Keratinocyte (primary cell): ENCODE measurements around the gene IER2.

Experiments
- CTCF ChIP-seq, 3 experiments: IDR thresholded peaks in 1 of 3; conservative IDR thresholded peaks in 1 of 3; optimal IDR thresholded peaks in 1 of 3; 2 replicates in 2 of 3; 3 replicates in 1 of 3; pipeline versions ENCODE3 to v1.5.1; 2011; ENCODE audit warnings: low read length in 3 of 3, mild to moderate bottlenecking in 3 of 3, moderate library complexity in 2 of 3, control low read depth in 1 of 3, inconsistent platforms in 1 of 3; ENCODE audit not compliant: insufficient read depth in 2 of 3; ENCODE audit errors: extremely low read depth in 1 of 3
- EZH2 ChIP-seq: IDR thresholded peaks from one replicate; pipeline ENCODE4 v1.6.1; 2012; ENCODE audit warnings: inconsistent platforms, mild to moderate bottlenecking, low read length, moderate library complexity

DNA sequence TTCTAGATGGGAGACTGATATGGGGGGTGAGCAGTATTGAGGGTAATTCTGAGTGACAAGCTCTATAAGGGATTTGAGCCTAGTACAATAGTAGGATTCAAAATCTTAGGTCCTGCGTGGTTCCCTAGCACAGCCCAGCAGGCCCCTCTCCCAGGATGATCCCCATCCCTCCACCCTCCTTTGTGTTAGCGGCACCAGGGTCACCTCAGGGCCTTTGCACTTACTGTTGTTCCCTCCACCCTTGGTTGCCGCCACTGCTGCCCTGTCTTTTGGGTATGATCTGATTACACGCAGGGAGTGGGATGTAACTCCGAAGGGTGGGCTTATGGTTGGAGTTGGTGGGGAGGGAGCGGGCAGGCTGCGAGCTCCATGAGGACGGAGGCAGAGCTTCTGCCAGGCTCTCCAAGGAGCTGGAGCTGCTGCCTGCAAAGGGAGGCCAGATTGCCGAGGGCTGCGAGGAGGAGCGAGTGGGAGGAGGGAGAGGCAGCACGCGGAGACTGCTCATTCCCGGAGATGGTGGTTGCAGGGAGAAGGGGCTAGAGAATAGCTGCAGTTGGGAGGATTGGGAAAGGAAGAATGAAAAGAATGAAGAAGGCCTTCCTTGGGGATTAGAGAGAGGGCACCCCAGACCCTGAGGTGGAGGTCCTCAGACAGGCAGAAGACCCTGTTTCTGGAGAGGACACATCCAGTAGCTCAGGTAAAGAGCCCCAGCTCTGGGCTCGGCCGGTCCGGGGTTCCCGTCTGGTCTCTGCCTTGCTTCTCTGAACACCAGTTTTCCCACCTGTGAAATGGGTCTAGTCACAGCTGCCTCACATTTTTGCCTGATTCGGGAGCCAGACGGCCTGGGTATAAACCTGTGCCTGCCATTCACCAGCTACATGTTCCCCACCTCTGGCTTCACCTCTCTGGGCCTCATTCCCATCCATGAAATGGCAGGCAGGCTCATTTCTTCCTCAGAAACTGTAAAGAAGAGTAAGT, 26.9 kb upstream of the IER2 start:
- TF ChIP-seq CTCF (optimal IDR thresholded peaks at IDR 0.05 in 1 of 3, IDR thresholded peaks at IDR 0.05 in 1 of 3, conservative IDR thresholded peaks at IDR 0.05 in 1 of 3; ENCODE audit: extremely low read depth in 1 of 3, insufficient read depth in 2 of 3, low read length in 3 of 3) (no peak), EZH2 (no peak)
